Neutrophil (primary cell): ENCODE results near the gene LTB4R.
"Not testable (repeated sequence)": the region's sequence is repeated elsewhere in the genome, so short reads cannot be mapped to it uniquely, and the experiment has no call there.

ENCODE experiments used
- H3K27ac ChIP-seq: fragments of 200-600 bp; sonication (generic); 2 replicates; pipeline ENCODE4 v1.5.1; 2016; ENCODE audit warnings: mild to moderate bottlenecking, moderate library complexity
- H3K27me3 ChIP-seq: fragments of 200-600 bp; sonication (generic); 2 replicates; pipeline ENCODE4 v1.6.0; 2016; ENCODE audit warnings: mild to moderate bottlenecking
- H3K36me3 ChIP-seq: fragments of 200-600 bp; sonication (generic); 2 replicates; pipeline ENCODE4 v1.5.1; 2017
- H3K4me1 ChIP-seq, 2 experiments: fragments of 200-600 bp in 1 of 2; sonication (generic) in 1 of 2; 1 replicate in 1 of 2; 2 replicates in 1 of 2; pipeline versions ENCODE4 v1.5.1 to v1.6.1; 2013 to 2016; ENCODE audit warnings: low read depth in 1 of 2, low read length in 1 of 2, mild to moderate bottlenecking in 1 of 2, moderate library complexity in 1 of 2; ENCODE audit not compliant: control insufficient read depth in 1 of 2, insufficient read depth in 1 of 2
- H3K4me3 ChIP-seq, 2 experiments: fragments of 200-600 bp in 1 of 2; sonication (generic) in 1 of 2; 1 replicate in 1 of 2; 2 replicates in 1 of 2; pipeline ENCODE4 v1.5.1; 2013 to 2016; ENCODE audit warnings: low read depth in 1 of 2, low read length in 1 of 2, mild to moderate bottlenecking in 1 of 2, moderate library complexity in 1 of 2
- H3K9me3 ChIP-seq: fragments of 200-600 bp; sonication (generic); 2 replicates; pipeline ENCODE4 v1.5.1; 2016
- TF ChIP-seq, protein P1 (sequence below): fragments of 200-600 bp; sonication (generic); IDR thresholded peaks from 2 replicates; pipeline ENCODE4 v1.5.1; 2016; ENCODE audit warnings: antibody characterized with exemption

LTB4R gene

DNA sequence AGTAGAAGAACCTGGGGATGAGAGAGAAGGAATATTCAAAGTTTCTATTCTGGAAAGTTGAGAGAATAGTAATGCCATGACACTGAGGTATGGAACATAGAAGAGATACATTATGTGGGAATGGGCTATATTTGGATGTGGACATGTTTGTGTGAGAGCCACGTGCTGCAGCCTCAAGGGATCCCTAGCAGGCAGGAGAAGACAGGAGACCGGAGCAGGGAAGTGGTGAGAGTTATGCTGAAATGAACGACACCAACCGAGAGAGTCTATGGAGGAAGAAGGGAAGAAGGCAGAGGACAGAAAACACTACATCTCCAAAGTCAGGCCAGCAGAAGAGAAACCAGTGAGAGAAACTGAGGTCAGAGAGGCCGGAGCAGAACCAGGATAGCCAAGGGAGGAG lies 38.4 kb downstream of the LTB4R start:
- Histone ChIP-seq H3K9me3 (no peaks in the 10 kb centered on the region), H3K4me3 (no peak overlapping the region), H3K36me3 (no peaks in the 10 kb centered on the region), H3K27me3 (peaks cover 39% of the 10 kb centered on the region), H3K4me1 (no peaks in the 10 kb centered on the region), H3K27ac (no peak overlapping the region)
- TF ChIP-seq, protein P1, sequence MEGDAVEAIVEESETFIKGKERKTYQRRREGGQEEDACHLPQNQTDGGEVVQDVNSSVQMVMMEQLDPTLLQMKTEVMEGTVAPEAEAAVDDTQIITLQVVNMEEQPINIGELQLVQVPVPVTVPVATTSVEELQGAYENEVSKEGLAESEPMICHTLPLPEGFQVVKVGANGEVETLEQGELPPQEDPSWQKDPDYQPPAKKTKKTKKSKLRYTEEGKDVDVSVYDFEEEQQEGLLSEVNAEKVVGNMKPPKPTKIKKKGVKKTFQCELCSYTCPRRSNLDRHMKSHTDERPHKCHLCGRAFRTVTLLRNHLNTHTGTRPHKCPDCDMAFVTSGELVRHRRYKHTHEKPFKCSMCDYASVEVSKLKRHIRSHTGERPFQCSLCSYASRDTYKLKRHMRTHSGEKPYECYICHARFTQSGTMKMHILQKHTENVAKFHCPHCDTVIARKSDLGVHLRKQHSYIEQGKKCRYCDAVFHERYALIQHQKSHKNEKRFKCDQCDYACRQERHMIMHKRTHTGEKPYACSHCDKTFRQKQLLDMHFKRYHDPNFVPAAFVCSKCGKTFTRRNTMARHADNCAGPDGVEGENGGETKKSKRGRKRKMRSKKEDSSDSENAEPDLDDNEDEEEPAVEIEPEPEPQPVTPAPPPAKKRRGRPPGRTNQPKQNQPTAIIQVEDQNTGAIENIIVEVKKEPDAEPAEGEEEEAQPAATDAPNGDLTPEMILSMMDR: no peak

DNA sequence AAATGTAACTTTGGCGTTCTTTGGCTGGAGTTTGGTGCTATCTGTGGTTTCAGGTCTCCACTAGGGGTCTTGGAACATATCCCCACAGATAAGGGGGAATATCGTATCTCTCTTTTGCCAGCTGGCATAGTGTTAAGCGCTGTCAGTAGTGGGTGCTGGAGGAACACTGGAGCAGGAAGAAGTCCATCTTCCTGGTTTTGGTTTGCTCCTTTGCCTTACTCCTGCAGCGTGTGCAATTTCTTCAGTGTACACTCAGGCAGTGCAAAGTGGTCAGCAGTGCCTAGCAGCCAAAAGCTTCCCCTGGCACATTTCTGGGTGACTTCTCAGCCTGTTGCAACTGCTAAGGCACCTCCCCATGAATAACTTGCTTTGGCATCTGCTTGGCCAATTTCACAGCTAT lies 40.2 kb downstream of the LTB4R start:
- Histone ChIP-seq H3K4me3 (no peak overlapping the region), H3K4me1 (peaks cover 3 to 6% of the 10 kb centered on the region in 2 experiments), H3K36me3 (no peaks in the 10 kb centered on the region), H3K27me3 (peaks cover 39% of the 10 kb centered on the region), H3K27ac (no peak overlapping the region), H3K9me3 (no peaks in the 10 kb centered on the region)
- TF ChIP-seq, protein P1: no peak

DNA sequence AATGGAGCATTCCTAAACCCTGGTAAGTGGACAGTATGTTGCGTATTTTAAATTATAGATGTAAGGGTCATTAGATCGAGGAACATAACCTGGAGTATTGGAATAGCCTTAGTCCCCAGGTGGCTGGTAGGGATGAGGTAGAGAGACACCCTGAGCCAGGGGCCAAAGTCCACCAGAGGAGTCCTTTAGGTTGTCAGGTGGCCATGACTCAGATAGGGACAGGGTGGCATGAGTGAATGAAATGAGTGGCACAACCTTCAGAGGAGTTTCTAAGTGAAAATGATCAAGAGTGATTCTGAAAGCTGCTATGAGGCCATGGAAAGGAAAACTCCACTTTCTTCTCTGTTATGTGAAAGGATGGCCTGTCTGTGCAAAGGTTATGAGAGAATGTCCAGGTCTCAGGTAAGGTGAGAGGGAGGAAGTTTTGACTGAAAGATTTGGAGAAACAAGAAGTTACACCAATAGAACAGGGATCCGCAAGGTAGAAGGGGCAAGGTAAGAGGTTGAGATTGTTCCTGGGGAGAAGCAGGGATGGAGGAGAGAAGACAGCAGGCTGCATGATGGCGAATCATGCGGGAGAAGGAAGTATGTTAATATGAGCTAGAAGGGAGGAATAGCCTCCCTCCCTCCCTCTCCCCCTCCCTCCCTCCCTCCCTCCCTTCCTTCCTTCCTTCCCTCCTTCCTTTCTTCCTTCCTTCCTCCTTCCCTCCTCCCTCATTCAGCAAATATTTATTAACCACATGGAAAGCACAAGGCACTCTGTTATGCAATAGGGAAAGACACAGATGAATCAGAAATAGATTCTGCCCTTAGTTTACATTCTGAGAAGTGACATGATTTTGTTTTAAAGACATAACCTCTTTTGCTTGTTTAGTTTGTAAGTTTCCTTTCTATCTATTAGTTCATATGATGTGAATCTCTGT lies 42.5 kb downstream of the LTB4R start:
- peaks cover 34% of the 10 kb centered on the region for H3K27me3 ChIP-seq
- H3K36me3 ChIP-seq: no peaks in the 10 kb centered on the region
- peaks cover 3 to 6% of the 10 kb centered on the region in 2 experiments for H3K4me1 ChIP-seq
- no peak overlapping the region for H3K4me3 ChIP-seq
- TF ChIP-seq, protein P1: no peak
- no peaks in the 10 kb centered on the region for H3K9me3 ChIP-seq
- no peak overlapping the region for H3K27ac ChIP-seq

DNA sequence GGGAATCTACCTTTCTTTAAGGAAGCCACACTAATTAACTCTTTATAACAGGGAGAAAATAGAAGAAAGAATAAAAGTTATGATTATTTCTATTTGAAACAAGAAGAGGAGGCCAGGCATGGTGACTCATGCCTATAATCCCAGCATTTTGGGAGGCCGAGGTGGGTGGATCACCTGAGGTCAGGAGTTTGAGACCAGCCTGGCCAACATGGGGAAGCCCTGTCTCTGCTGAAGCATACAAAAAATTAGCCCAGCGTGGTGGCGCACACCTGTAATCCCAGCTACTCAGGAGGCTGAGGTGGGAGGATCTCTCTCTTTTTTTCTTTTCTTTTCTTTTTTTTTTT lies 43.2 kb downstream of the LTB4R start:
- not testable (repeated sequence) for H3K4me3 ChIP-seq, H3K4me1 ChIP-seq, H3K9me3 ChIP-seq, H3K27ac ChIP-seq, H3K36me3 ChIP-seq
- peaks cover 27% of the 10 kb centered on the region for H3K27me3 ChIP-seq

DNA sequence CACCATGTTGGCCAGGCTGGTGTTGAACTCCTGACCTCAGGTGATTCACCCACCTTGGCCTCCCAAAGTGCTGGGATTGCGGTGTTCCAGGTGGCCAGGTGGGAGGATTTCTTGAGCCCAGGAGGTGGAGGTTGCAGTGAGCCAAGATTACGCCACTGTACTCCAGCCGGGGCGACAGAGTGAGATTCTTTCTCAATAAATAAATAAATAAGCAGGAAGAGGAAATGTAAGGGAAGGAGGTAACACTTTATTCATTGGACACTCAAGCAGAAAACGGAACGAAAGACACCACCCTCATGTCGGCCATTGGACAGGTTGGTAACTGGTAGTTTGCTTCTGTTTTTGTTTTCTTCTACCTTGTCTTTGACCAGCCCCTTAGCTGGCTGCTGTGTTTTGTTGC lies 43.7 kb downstream of the LTB4R start:
- Histone ChIP-seq H3K27me3 (peaks cover 23% of the 10 kb centered on the region), H3K4me1 (peaks cover 3 to 6% of the 10 kb centered on the region in 2 experiments), H3K4me3 (no peak overlapping the region), H3K27ac (no peak overlapping the region), H3K36me3 (no peaks in the 10 kb centered on the region), H3K9me3 (no peaks in the 10 kb centered on the region)
- TF ChIP-seq, protein P1: no peak

DNA sequence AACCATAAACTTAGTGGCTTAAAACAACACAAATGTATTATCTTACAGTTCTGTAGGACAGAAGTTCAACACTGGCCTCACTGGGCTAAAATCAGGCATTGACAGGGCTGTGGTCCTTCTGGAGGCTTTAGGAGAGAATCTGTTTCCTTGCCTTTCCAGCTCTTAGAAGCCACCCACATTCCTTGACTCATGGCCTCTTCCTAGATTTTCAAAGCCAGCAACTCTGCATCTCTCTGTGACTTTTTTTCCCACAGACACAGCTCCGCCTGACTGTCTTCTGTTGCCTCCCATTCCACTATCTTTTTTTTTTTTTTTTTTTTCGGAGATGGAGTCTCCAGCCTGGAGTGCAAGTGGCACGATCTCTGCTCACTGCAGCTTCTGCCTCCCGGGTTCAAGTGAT lies 44.9 kb downstream of the LTB4R start:
- Histone ChIP-seq H3K4me1 (peaks cover 3 to 6% of the 10 kb centered on the region in 2 experiments), H3K4me3 (no peak overlapping the region), H3K27me3 (peaks cover 19% of the 10 kb centered on the region), H3K9me3 (no peaks in the 10 kb centered on the region), H3K36me3 (no peaks in the 10 kb centered on the region), H3K27ac (no peak overlapping the region)
- TF ChIP-seq, protein P1: no peak
